Kidney capillary endothelial cell (primary cell): ENCODE data around the gene TRABD2B.
"Not testable (repeated sequence)": the region's sequence is repeated elsewhere in the genome, so short reads cannot be mapped to it uniquely, and the experiment has no call there.

Experiments used
- DNase-seq: peaks from one replicate; pipeline ENCODE4 v3.0.0-alpha.2; 2018; ENCODE audit warnings: low spot score

Gene TRABD2B

GRCh38 chr1:47967864-47968555 is 29.2 kb downstream of the TRABD2B start:
- DNase-seq, result no peak

- no peak for DNase-seq
Observed at GRCh38 chr1:47965816-47966215, 31.4 kb downstream of the TRABD2B start.

- DNase-seq, result no peak
Observed at GRCh38 chr1:47964636-47965035, 32.5 kb downstream of the TRABD2B start.

GRCh38 chr1:47963568-47964358 is 33.4 kb downstream of the TRABD2B start:
- DNase-seq, result no peak

GRCh38 chr1:47962750-47963492 is 34.3 kb downstream of the TRABD2B start:
- DNase-seq, result no peak

GRCh38 chr1:47961835-47962234 is 35.4 kb downstream of the TRABD2B start:
- not testable (repeated sequence) for DNase-seq

- DNase-seq, result not testable (repeated sequence)
Observed at GRCh38 chr1:47956491-47956890, 40.7 kb downstream of the TRABD2B start.

GRCh38 chr1:47953661-47954060 is 43.5 kb downstream of the TRABD2B start:
- DNase-seq, result no peak

GRCh38 chr1:47951545-47952235 is 45.5 kb downstream of the TRABD2B start:
- no peak for DNase-seq

GRCh38 chr1:47951026-47951425 is 46.2 kb downstream of the TRABD2B start:
- DNase-seq, result no peak

- DNase-seq, result no peak
Observed at GRCh38 chr1:47950471-47950870, 46.7 kb downstream of the TRABD2B start.

- no peak for DNase-seq
Observed at GRCh38 chr1:47948126-47948525, 49.1 kb downstream of the TRABD2B start.

- DNase-seq, result no peak
Observed at GRCh38 chr1:47947531-47947930, 49.7 kb downstream of the TRABD2B start.

GRCh38 chr1:47944561-47944960 is 52.6 kb downstream of the TRABD2B start:
- DNase-seq, result no peak

- DNase-seq, result no peak
Observed at GRCh38 chr1:47942240-47942629, 55.0 kb downstream of the TRABD2B start.

GRCh38 chr1:47941609-47942239 is 55.5 kb downstream of the TRABD2B start:
- no peak for DNase-seq

- DNase-seq, result no peak
Observed at GRCh38 chr1:47940779-47941178, 56.4 kb downstream of the TRABD2B start.

- no peak for DNase-seq
Observed at GRCh38 chr1:47940326-47940725, 56.9 kb downstream of the TRABD2B start.

GRCh38 chr1:47938520-47938919 is 58.7 kb downstream of the TRABD2B start:
- DNase-seq, result no peak

GRCh38 chr1:47937586-47938254 is 59.5 kb downstream of the TRABD2B start:
- DNase-seq, result no peak

- no peak for DNase-seq
Observed at GRCh38 chr1:47936916-47937551, 60.2 kb downstream of the TRABD2B start.
